ENCODE results near the gene METRN.

The METRN gene

DNA sequence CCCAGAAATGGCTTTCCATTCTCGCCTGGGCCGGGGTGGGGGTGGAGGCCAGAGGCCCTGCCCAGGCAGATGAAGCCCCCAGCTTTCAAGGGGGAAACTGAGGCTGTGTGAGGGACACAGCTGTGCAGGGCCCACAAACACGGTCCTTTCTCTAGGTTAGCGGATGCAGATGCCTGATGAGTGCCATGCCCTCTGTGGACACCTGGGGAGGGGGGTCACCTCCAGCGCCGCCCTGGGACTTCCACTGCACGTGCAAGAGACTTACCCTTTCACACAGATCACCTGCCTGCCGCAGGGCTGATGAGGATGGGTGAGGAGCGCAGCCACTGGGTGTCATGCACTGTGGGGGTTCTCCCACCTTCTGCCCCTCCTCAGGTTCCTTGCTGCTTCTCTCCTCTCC lies 3.5 kb downstream of the METRN start:
- no peak for DNase-seq (ENCODE audit: low read depth in 1 of 2, low spot score in 1 of 2)
- in situ Hi-C loops (cut with HindIII; ENCODE audit: low pct_unique_long_range_greater_than_20kb, low sequenced_read_pairs): loop anchor here (25.0 kb wide), 1 partner anchor 269 kb away; the partner anchor contains the start of gene SOX8
- TF ChIP-seq JUND (IDR thresholded peaks at IDR 0.05; ENCODE audit: low read depth): no peak

DNA sequence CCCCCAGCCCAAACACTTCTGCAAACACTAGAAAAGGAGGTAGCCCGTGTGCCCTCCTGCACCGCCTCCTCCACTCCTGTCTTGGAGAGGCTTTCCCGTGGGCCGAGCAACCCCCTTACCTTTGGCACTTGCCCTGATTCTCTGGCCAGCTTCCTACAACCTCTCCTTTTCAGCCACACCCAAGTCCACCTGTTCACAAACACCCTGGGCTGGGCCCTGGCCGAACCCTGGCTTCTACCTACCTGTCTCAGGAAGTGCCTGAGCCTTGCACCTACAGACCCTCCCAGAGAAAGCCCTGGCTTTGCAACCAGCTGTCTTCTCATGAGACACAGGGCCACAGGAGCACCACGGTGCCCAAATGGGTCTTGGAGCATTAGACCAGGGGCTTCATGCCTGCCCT lies 4.0 kb downstream of the METRN start:
- no peak for TF ChIP-seq JUND (IDR thresholded peaks at IDR 0.05; ENCODE audit: low read depth)
- in situ Hi-C loops (cut with HindIII; ENCODE audit: low pct_unique_long_range_greater_than_20kb, low sequenced_read_pairs): loop anchor here (25.0 kb wide), 1 partner anchor 268 kb away; the partner anchor contains the start of gene SOX8
- DNase-seq (ENCODE audit: low read depth in 1 of 2, low spot score in 1 of 2): no peak

DNA sequence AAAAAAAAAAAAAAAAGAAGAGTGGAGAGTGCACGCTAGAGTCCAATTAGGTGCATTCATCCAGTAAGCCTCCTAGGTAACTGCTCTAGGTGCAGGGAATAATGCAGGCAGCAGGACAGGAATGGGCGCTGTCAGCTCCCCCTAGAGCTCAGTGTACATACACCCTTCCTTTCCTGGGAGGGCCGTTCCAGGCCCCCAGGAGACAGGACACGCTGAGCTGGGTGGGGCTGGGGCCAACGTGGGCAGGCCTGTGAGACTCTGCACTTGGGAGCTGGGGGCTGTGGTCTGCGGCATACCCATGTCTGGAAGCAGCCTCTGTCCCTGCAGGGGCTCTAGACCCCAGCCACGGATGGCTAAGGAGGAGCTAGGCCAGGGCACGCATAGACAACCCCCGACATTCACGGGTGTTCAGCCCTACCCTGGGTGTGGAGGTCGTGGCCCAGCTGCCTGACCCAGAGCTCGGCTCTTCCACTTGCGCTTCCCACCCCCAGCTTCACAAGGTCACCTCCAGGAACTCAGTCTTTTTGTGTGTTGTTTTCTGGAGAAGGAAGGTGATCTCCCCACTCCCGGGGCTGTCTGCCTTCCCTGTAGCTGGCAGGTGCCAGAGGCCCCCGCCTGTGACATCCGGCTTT lies 5.0 kb downstream of the METRN start:
- peak; percentile 74 for DNase-seq (ENCODE audit: low read depth in 1 of 2, low spot score in 1 of 2)
- TF ChIP-seq JUND (IDR thresholded peaks at IDR 0.05; ENCODE audit: low read depth): no peak
- in situ Hi-C loops (cut with HindIII; ENCODE audit: low pct_unique_long_range_greater_than_20kb, low sequenced_read_pairs): loop anchor here (25.0 kb wide), 1 partner anchor 267 kb away; the partner anchor contains the start of gene SOX8

DNA sequence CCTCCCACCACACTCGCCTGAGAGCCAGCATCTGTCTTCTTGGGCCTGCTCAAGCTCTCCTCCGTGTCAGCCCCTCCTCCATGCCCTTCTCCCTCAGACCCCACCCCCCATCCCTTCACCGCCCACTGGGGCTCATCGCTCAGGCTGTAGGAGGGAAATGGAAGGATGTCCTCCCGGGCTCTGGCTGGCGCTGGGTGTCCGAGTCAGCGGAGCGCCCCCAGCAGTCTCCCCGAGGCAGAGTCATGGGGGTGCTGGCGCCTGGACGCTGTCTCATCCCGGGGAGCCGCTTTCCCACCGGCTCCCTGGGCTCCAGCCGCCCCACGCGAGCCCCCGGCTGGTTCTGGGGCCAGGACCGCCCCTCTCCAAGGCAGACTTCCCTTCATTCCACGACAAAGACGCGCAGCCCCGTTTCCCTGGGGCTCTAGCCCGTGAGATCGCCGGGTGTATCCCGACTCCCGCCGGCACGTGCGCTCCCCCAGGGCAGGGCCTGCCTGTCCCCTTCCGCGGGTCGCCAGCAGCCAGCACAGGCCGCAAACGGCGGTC lies 5.6 kb downstream of the METRN start:
- in situ Hi-C loops (cut with HindIII; ENCODE audit: low pct_unique_long_range_greater_than_20kb, low sequenced_read_pairs): loop anchor here (25.0 kb wide), 1 partner anchor 267 kb away; the partner anchor contains the start of gene SOX8
- DNase-seq (ENCODE audit: low read depth in 1 of 2, low spot score in 1 of 2): peak; percentile 53 to 77
- TF ChIP-seq JUND (IDR thresholded peaks at IDR 0.05; ENCODE audit: low read depth): no peak

DNA sequence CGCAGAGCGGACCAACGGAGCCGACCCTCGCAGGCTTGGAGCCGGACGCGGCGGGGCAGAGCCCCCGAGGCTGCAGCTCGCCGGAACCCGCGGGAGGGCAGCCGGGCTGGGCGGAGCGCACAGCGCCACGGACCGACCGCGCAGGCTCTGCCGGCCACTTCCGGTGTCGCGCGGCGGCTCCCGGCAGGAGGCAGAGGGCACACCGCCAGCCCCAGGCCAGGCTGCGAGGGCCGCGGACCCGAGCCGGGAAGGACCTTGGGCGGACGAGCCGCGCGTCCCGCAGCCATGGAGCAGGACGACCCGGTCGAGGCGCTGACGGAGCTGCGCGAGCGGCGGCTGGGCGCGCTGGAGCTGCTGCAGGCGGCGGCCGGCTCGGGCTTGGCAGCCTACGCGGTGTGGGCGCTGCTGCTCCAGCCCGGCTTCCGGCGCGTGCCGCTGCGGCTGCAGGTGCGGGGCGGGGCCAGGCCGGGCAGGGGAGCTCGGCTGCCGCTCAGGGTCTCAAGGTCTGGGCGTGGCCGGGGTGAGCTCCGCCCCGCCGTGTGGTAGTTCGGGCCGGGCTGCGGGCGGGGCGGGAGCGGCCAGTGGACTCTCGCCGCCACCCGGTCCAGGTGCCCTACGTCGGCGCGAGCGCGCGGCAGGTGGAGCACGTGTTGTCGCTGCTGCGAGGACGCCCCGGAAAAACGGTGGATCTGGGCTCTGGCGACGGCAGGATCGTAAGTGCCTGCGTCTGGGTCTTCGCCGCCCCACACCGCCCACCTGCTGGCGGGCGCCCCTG lies 6.3 kb downstream of the METRN start, which contains the start of gene ANTKMT:
ANTKMT (plus strand) TSS at position 157 of the 775 bp plus-strand sequence; CDS start at position 286, 129 bp downstream.
- in situ Hi-C loops (cut with HindIII; ENCODE audit: low pct_unique_long_range_greater_than_20kb, low sequenced_read_pairs): loop anchor here (25.0 kb wide), 1 partner anchor 266 kb away; the partner anchor contains the start of gene SOX8
- peak; percentile 95 to 97 for DNase-seq (ENCODE audit: low read depth in 1 of 2, low spot score in 1 of 2)
- no peak for TF ChIP-seq JUND (IDR thresholded peaks at IDR 0.05; ENCODE audit: low read depth)

DNA sequence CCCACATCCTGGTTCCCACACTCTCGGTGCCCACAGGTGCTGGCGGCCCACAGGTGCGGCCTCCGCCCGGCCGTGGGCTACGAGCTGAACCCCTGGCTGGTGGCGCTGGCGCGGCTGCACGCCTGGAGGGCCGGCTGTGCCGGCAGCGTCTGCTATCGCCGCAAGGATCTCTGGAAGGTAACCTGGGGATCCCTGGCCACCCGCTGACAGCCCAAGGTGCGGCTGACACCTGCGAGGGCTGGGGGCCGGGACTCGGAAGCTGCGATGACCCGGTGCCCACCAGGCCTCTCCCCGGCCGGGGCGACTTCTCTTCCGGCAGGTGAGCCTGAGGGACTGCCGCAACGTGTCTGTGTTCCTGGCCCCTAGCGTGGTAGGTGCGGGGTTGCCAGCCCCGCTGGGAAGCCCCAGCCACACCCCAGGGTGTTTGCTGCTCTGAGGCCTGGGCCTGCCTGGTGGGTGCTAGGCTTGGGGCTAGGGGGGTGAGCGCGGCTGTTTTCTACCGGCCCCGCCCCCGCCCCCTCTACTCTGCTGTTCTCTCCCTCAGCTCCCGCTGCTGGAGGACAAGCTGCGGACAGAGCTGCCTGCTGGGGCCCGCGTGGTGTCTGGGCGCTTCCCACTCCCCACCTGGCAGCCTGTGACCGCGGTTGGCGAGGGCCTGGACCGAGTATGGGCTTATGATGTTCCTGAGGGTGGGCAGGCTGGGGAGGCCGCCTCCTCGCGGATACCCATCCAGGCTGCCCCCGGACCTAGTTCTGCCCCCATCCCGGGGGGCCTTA lies 7.0 kb downstream of the METRN start:
- in situ Hi-C loops (cut with HindIII; ENCODE audit: low pct_unique_long_range_greater_than_20kb, low sequenced_read_pairs): loop anchor here (25.0 kb wide), 1 partner anchor 265 kb away; the partner anchor contains the start of gene SOX8
- no peak for DNase-seq (ENCODE audit: low read depth in 1 of 2, low spot score in 1 of 2)
- no peak for TF ChIP-seq JUND (IDR thresholded peaks at IDR 0.05; ENCODE audit: low read depth)

DNA sequence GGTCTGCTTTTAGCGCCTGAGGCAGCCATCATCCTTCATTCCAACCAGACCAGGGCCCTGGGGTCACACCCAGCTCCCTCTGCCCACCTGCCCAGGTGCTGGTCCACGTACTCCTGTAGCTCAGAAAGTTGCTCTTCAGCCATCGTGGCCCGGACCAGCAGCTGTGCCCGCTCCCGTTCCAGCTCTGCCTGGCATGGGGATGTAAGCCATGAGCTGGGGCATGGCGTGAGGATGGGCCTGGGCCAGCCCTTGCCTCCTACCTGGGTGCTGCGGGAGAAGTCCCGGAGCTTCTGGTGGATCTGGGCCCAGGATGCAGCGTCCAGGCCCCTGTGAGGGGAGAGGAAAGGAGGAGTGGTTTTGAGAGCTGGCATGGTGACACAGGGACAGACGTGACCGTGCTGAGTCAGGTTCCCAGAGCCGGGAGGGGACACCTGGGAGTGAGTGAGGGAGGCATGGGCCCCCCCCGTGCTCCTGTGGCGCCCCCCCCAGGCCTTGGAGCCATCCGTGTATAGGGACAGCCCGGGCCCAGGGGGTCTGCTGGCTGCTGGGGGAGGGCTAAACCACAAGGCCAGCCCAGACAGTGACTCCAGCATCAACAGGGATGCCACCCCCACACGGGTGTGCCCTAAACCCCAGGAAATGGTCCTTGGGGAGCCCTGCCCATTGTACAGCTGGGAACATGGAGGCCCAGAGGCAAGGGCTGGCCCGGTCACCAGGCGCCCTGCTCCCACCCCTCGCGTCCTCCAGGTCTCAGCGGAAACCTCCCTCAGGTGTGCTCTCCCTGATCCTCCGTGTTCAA lies 8.1 kb downstream of the METRN start:
- no peak for TF ChIP-seq JUND (IDR thresholded peaks at IDR 0.05; ENCODE audit: low read depth)
- no peak for DNase-seq (ENCODE audit: low read depth in 1 of 2, low spot score in 1 of 2)
- in situ Hi-C loops (cut with HindIII; ENCODE audit: low pct_unique_long_range_greater_than_20kb, low sequenced_read_pairs): loop anchor here (25.0 kb wide), 1 partner anchor 264 kb away; the partner anchor contains the start of gene SOX8

DNA sequence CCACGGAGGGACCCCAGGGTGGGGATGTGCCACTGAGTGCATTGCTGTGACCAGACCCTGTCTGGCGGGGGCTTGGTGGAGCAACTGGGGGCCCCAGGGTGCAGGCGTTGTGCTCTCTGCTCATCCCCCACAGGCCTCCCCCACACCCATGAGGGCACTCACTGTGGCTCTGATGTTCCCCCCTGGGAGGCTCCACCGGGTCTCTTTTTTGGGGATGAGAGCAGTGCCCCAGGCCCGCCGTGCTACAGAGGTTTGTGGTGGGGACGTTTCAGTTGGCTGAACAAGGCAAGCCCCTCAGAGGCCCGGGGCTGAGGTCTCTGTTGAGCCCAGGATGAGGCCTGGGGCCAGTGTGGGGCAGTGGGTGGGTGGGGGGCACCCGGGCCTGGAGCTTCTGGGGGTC lies 8.8 kb downstream of the METRN start:
- in situ Hi-C loops (cut with HindIII; ENCODE audit: low pct_unique_long_range_greater_than_20kb, low sequenced_read_pairs): loop anchor here (25.0 kb wide), 1 partner anchor 264 kb away; the partner anchor contains the start of gene SOX8
- no peak for TF ChIP-seq JUND (IDR thresholded peaks at IDR 0.05; ENCODE audit: low read depth)
- DNase-seq (ENCODE audit: low read depth in 1 of 2, low spot score in 1 of 2): no peak

DNA sequence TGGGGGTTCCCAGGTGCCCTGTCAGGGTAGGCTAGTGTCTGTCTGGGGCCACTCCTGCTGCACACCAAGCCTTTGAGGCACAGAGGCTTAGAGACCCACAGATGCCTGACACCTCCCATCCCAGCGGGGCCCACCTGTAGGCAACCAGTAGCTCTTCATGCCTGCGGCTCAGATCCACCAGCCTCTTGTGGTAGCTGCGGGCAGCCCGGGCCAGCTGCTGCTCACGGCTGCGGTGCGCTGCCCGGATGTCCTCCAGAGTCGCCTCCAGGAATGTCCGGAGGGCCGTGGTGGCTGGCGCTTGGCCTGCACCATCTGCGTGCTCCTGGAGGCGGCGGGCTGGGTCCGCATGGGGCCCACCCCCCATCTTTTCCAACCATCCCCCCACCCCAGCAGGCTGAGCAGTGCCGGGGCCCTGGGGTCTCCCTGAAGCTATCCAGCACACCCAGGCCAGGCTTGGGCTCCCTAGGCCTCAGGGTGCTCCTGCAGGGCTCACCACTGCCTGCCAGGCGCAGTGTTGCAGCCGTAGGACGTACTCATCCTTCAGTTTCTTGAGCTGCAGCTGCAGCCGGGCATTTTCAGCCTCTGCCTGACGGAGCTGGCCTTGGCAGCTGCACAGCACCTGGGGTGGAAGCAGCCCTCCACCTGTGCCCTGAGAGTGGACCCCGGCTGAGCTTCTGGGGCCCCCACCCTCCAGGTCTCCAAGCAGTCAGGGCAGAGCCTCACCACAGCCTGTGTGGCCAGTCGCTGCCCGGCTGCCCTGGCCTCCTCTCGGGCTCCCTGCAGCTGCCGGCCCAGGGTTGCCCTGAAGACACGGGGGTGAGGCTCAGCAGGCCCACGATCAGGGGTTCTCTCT lies 9.5 kb downstream of the METRN start:
- TF ChIP-seq JUND (IDR thresholded peaks at IDR 0.05; ENCODE audit: low read depth): no peak
- DNase-seq (ENCODE audit: low read depth in 1 of 2, low spot score in 1 of 2): no peak
- in situ Hi-C loops (cut with HindIII; ENCODE audit: low pct_unique_long_range_greater_than_20kb, low sequenced_read_pairs): loop anchor here (25.0 kb wide), 1 partner anchor 263 kb away; the partner anchor contains the start of gene SOX8

DNA sequence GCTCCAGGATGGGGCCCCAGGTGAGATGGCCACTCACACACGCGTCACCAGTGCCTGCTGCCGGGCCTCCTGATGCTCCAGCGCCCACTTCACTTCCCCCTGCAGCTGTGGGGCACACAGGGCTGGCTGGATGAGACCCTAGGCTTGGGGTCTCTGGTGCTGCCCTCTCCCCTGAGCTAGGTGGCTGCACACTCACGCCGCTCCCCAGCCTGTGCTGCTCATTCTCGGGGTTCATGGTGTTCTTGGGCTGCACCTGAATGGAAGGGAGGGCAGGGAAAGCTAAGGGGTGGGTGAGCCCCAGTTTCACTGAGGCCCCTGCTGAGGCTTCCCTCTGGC lies 10.1 kb downstream of the METRN start:
- DNase-seq (ENCODE audit: low read depth in 1 of 2, low spot score in 1 of 2): no peak
- in situ Hi-C loops (cut with HindIII; ENCODE audit: low pct_unique_long_range_greater_than_20kb, low sequenced_read_pairs): no loop called here
- no peak for TF ChIP-seq JUND (IDR thresholded peaks at IDR 0.05; ENCODE audit: low read depth)
